Esophagus squamous epithelium (tissue), 5 donors: Measurements from ENCODE around the gene OSBPL10. TPM values are rescaled to one million over a fixed set of nuclear protein-coding genes. Genes with fewer than 3 reads are reported as not detected.
A peak's percentile ranks its signal among the peaks of the same experiment; 100 is the strongest.

Experiments used
- DNase-seq: peaks from one replicate; lab custom pipeline; 2025; lab: John Stamatoyannopoulos, UW
- H3K27ac ChIP-seq, 4 donors: fragments of 200-600 bp; sonication (generic); one replicate each; pipeline ENCODE4 v1.5.1; 2016 to 2019; ENCODE audit warnings: mild to moderate bottlenecking in 1 of 4
- H3K27me3 ChIP-seq, 4 donors: fragments of 200-600 bp; sonication (generic); 1 replicate in 3 of 4; 2 replicates in 1 of 4; pipeline versions ENCODE4 v1.5.1 to v1.6.0; 2017 to 2021; ENCODE audit warnings: antibody characterized with exemption in 1 of 4
- H3K36me3 ChIP-seq, 3 donors: fragments of 200-600 bp; sonication (generic); one replicate each; pipeline ENCODE4 v1.5.1; 2016 to 2019
- H3K4me1 ChIP-seq, 3 donors: fragments of 200-600 bp; sonication (generic); one replicate each; pipeline ENCODE4 v1.5.1; 2017 to 2019
- H3K4me3 ChIP-seq, 4 donors: fragments of 200-600 bp; sonication (generic); 1 replicate in 3 of 4; 2 replicates in 1 of 4; pipeline ENCODE4 v1.5.1; 2016 to 2019; ENCODE audit warnings: mild to moderate bottlenecking in 2 of 4, moderate library complexity in 1 of 4
- H3K9me3 ChIP-seq, 3 donors: fragments of 200-600 bp; sonication (generic); one replicate each; pipeline ENCODE4 v1.5.1; 2016 to 2019
- CTCF ChIP-seq, 6 experiments: fragments of 450-650 bp in 4 of 6; fragments of 200-600 bp in 2 of 6; sonication (generic) in 2 of 6; IDR thresholded peaks; one replicate each; pipeline ENCODE4 v1.5.1; 2016 to 2019; ENCODE audit warnings: antibody characterized with exemption in 6 of 6, mild to moderate bottlenecking in 4 of 6, moderate library complexity in 4 of 6
- POLR2A ChIP-seq, 4 donors: fragments of 450-650 bp; IDR thresholded peaks; one replicate each; pipeline ENCODE4 v1.6.1; 2017; ENCODE audit warnings: antibody characterized with exemption in 4 of 4, mild to moderate bottlenecking in 4 of 4, moderate library complexity in 3 of 4
- WGBS, 2 donors: methylation state at CpG; one replicate each; pipeline ENCODE4 v1.1.5; 2018; 5-methylcytosine and 5-hydroxymethylcytosine counted together
- intact Hi-C: fragments of 100-400 bp; cut with DNase I; formaldehyde crosslinking; loops from one replicate; pipeline ENCODE4 v1.15.0; 2022
- total RNA-seq, 4 donors: library from RNA; depleted of rRNA; stranded (reverse); fragments of >200 nt; gene quantifications; one replicate each; pipeline ENCODE4 v1.1.0, GENCODE V29; 2016
- donor health status: DM: yes; HTN: yes; CAD: no.

The OSBPL10 gene
- total RNA-seq, 4 donors from 2014 or later, result 13.8 to 65.3 (median 41.0) TPM

- no peak for DNase-seq
- no peaks in the 10 kb centered on the region for H3K9me3 ChIP-seq
- TF ChIP-seq POLR2A (IDR thresholded peaks at IDR 0.05) (no peak), CTCF (IDR thresholded peaks at IDR 0.05) (no peak)
- peak overlapping the region in 1 of 4 donors; percentile 45 for H3K27ac ChIP-seq
- H3K4me3 ChIP-seq, result no peak overlapping the region
- no peaks in the 10 kb centered on the region for H3K27me3 ChIP-seq
- H3K4me1 ChIP-seq, result peaks cover 4 to 36% (median 8%) of the 10 kb centered on the region in 3 donors
- WGBS, 2 donors, result 86 to 94% methylated on average over 3 to 4 of the region's 4 CpGs
- intact Hi-C loops, result no loop called here
- no peaks in the 10 kb centered on the region for H3K36me3 ChIP-seq
These were observed 33.9 kb downstream of the OSBPL10 start for GRCh38 chr3:31947162-31947561.

GRCh38 chr3:31946484-31947081 is 34.5 kb downstream of the OSBPL10 start:
- DNase-seq, result no peak
- H3K27ac ChIP-seq, result peak overlapping the region in 1 of 4 donors; percentile 45
- intact Hi-C loops, result no loop called here
- no peaks in the 10 kb centered on the region for H3K36me3 ChIP-seq
- peaks cover 5 to 42% (median 9%) of the 10 kb centered on the region in 3 donors for H3K4me1 ChIP-seq
- no peaks in the 10 kb centered on the region for H3K9me3 ChIP-seq
- WGBS, 2 donors, result 83 to 85% methylated on average over 9 to 10 of the region's 10 CpGs
- TF ChIP-seq POLR2A (IDR thresholded peaks at IDR 0.05), result no peak
- TF ChIP-seq CTCF (IDR thresholded peaks at IDR 0.05), result no peak
- H3K4me3 ChIP-seq, result no peak overlapping the region
- H3K27me3 ChIP-seq, result no peaks in the 10 kb centered on the region

GRCh38 chr3:31945738-31946052 is 35.4 kb downstream of the OSBPL10 start:
- no peaks in the 10 kb centered on the region for H3K36me3 ChIP-seq
- intact Hi-C loops, result no loop called here
- H3K27ac ChIP-seq, result peak overlapping the region in 2 of 4 donors; percentile 18 to 51
- TF ChIP-seq CTCF (IDR thresholded peaks at IDR 0.05), result no peak
- no peak for TF ChIP-seq POLR2A (IDR thresholded peaks at IDR 0.05)
- H3K9me3 ChIP-seq, result no peaks in the 10 kb centered on the region
- no peaks in the 10 kb centered on the region for H3K27me3 ChIP-seq
- no peak for DNase-seq
- peaks cover 9 to 51% (median 15%) of the 10 kb centered on the region in 3 donors for H3K4me1 ChIP-seq
- no peak overlapping the region for H3K4me3 ChIP-seq
- WGBS, 2 donors, result 78 to 86% methylated on average over 1 to 3 of the region's 3 CpGs

GRCh38 chr3:31943041-31943440 is 38.0 kb downstream of the OSBPL10 start:
- DNase-seq, result no peak
- Histone ChIP-seq H3K27me3 (no peaks in the 10 kb centered on the region), H3K27ac (no peak overlapping the region), H3K4me1 (peaks cover 9 to 45% (median 11%) of the 10 kb centered on the region in 3 donors), H3K36me3 (no peaks in the 10 kb centered on the region), H3K9me3 (no peaks in the 10 kb centered on the region), H3K4me3 (no peak overlapping the region)
- TF ChIP-seq CTCF (IDR thresholded peaks at IDR 0.05), result no peak
- TF ChIP-seq POLR2A (IDR thresholded peaks at IDR 0.05), result no peak
- intact Hi-C loops, result no loop called here

GRCh38 chr3:31942446-31942845 is 38.6 kb downstream of the OSBPL10 start:
- Histone ChIP-seq H3K4me1 (peaks cover 6 to 39% (median 7%) of the 10 kb centered on the region in 3 donors), H3K27me3 (no peaks in the 10 kb centered on the region), H3K36me3 (no peaks in the 10 kb centered on the region), H3K27ac (no peak overlapping the region), H3K9me3 (no peaks in the 10 kb centered on the region), H3K4me3 (no peak overlapping the region)
- TF ChIP-seq POLR2A (IDR thresholded peaks at IDR 0.05) (no peak), CTCF (IDR thresholded peaks at IDR 0.05) (no peak)
- DNase-seq, result no peak
- intact Hi-C loops, result no loop called here
- WGBS, 2 donors, result 71 to 100% methylated on average over 1 to 2 of the region's 2 CpGs
